B cell (primary cell): ENCODE data around the gene OTUB2.

ENCODE experiments used
- EZH2 ChIP-seq: IDR thresholded peaks from 2 replicates; pipeline ENCODE4 v1.6.1; 2012; ENCODE audit warnings: borderline replicate concordance, low read depth, mild to moderate bottlenecking, moderate library complexity, low read length; ENCODE audit not compliant: insufficient read depth, poor library complexity, severe bottlenecking
- TF ChIP-seq, protein P1 (sequence below): fragments of 200-600 bp; IDR thresholded peaks from one replicate; pipeline ENCODE4 v1.8.0; 2022; ENCODE audit warnings: antibody characterized with exemption, mild to moderate bottlenecking

DNA sequence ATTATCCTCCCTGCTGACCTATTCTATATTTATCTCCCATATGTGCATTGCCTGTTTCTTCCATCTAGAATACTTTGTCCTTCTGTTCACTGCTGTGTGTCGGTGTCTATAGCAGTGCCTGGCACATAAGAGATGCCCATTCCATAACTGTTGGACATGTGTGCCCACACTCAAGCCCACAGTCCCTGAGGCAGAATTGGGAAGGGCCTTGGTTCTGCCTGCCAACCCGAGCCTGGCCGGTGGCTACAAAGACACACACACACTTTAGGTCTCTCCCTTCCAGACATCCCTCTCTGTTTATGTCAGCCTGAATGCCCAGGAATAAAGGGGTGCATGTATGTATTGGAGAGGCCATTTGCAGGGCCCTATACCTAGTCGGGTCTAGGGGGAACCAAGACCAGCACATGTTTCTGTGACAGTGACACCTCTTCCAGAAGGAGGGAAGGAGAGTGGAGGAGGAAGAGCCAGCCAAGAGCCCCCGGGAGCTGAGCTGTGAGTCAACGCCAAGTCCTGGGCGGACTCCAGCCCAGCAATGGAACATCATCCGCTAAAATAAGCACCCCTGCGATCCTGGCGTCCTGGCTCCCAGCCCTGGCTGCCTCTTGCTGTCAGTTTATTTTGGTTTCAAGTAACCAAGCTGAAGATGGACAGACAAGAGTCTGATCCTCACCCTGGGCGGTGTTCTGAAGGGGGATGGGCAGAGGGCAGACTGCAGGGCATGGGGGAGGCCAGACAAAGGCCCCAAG, 45.5 kb upstream of the OTUB2 start:
- TF ChIP-seq, protein P1, sequence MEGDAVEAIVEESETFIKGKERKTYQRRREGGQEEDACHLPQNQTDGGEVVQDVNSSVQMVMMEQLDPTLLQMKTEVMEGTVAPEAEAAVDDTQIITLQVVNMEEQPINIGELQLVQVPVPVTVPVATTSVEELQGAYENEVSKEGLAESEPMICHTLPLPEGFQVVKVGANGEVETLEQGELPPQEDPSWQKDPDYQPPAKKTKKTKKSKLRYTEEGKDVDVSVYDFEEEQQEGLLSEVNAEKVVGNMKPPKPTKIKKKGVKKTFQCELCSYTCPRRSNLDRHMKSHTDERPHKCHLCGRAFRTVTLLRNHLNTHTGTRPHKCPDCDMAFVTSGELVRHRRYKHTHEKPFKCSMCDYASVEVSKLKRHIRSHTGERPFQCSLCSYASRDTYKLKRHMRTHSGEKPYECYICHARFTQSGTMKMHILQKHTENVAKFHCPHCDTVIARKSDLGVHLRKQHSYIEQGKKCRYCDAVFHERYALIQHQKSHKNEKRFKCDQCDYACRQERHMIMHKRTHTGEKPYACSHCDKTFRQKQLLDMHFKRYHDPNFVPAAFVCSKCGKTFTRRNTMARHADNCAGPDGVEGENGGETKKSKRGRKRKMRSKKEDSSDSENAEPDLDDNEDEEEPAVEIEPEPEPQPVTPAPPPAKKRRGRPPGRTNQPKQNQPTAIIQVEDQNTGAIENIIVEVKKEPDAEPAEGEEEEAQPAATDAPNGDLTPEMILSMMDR: no peak
- TF ChIP-seq EZH2: no peak
